ENCODE results near the gene KLF11.
A peak's percentile ranks its signal among the peaks of the same experiment; 100 is the strongest.

KLF11 gene

DNA sequence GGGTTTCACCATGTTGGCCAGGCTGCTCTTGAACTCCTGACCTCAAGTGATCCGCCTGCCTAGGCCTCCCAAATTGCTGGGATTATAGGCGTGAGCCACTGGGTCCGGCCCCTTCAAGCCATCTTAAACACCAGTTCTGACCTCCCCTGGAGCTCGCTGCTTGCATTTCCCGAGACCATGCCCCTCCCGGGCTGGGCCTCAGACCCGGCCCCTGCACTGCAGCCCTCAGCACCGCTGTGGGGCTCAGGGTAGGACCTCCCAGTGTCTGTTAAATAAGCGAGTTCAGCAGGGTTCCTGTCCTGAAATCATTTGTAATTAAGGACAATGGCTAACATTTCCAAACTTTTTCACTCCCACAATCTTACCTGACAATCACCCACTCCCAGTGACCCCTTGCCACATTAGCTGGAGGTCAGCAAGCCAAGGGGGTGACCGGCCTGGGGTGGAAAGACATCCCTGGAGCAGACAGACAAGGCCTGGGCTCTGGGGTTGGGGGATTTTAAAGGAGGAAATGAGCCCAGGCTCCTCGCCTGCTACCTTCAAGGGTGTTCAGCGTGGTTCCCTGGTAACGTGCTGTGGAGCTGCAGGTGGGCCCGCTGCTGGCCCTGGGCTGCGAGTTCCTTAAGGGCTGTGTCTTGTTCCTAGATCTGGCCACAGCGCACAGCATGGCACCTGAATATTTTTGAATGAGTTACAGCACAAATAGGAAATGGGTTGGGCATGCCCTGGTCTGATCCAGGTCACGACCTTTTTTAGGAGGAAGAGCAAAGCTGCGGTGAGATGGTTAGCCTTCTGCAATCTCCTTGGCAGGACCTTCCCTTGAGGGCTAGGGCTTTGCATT lies 21.8 kb downstream of the KLF11 start:
- no peak for DNase-seq (ENCODE audit: low read depth)

- no peak for DNase-seq (ENCODE audit: low read depth)
These were observed 22.4 kb downstream of the KLF11 start for GRCh38 chr2:10065773-10066055.

- no peak for DNase-seq (ENCODE audit: low read depth)
These were observed 24.0 kb downstream of the KLF11 start for GRCh38 chr2:10067330-10067729.

DNA sequence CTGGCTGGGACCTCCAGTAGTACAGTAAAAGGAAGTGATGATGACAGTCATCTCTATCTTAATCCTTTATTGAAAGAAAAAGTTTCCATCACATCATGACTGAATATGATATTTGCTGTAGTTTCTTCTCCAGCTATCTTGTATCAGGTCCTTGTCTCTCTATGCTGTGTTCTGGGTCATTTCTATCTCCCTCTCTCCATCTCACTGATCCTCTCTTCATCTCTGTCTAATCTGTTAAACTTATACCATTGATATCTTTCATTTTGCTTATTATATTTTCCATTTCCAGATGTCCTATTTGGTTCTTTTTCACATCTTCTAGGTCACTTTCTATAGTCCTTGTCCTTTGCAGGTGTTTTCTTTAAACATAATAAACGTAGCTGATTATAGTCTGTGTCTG lies 24.5 kb downstream of the KLF11 start:
- no peak for DNase-seq (ENCODE audit: low read depth)

- no peak for DNase-seq (ENCODE audit: low read depth)
These were observed 27.8 kb downstream of the KLF11 start for GRCh38 chr2:10071176-10071575.

DNA sequence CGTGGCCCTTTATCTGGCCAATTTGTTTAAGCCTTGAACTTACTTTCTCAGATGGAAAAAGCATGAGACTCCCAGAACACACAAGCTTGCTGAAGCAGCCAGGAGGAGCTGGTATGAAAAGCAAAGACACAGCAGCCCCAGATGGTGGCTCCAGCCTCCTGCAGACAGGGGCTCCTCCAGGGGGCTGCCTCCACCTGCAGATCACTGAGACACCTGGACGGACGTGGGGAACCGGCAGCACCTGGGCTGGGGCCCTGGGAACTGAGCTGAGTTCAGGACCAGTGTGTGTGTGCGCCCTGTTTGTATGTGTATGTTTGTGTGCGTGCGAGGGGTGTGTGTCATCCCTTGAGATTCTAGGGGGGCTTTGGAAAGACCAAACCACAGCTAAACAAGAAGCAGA lies 28.2 kb downstream of the KLF11 start:
- no peak for DNase-seq (ENCODE audit: low read depth)

DNA sequence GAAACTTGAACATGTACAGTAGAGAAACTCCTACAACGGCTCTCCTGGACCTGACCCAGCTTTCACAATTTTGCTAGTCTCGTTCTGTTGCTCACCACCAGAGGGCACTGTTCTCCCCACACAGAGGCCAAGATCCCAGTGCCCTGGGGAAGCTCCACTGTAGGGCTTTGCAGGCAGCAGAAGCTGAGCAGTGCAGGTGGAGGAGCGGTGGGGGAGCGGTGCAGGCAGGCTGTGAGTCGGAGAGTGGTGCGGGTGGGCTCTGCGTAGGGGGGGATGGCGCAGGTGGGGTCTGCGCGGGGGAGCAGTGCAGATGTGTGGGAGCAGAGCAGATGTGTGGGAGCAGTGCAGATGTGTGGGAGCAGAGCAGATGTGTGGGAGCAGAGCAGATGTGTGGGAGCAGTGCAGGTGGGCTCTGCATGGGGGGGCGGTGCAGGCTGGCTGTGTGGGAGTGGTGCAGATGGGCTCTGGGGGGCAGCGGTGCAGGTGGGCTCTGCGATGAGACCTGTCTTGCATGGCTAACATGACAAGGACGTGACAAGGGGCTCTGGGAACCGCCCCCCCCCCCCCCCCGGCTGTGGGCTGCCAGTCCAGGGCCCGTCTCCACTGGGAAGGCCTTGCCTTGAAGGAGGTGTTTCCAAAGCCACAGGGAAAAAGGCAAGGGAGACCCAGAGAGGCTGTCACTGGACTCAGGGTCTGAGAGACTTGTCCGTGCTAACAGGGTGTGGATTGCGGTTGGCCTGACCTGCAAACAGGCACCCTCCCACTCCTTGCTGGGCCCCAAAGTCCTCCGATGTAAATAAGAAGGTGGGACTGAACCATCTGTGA lies 29.5 kb downstream of the KLF11 start:
- peak; percentile 62 for DNase-seq (ENCODE audit: low read depth)

DNA sequence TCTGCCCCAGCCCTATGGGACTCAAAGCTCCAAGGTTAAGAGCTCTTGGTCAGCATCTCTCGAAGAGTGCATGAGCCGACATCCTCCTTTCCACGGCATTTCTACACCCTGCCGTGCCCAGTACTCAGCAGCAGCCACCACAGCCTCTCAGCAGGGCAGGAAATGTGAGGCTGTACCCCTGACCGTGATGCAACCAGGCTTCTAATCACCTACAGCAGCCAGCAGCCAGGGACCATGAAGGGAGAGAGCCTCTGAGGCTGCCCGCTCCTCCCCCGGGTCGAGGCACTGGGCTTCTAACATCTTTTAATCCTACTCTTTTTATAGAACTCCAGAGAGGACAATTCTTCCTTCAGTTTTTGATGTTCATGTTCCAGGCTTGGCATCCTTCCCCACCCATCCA lies 30.4 kb downstream of the KLF11 start:
- DNase-seq (ENCODE audit: low read depth), result no peak

DNA sequence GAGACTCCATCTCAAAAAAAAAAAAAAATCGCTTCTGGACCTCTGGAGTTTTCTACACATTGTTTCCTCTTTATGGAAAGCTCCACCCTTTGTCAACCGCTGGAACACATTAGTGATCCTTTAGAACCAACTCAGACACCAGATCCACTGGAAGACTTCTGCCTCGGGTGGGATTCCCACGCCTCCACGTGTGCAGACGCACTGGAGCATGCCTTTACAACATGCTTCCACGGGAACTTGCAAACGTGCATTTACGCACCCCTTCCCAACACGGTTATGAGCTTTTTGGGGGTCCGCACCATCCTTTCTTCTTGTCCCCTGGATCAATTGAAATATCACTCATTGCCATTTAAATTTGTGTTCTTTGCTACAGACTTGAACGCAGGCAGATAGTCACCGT lies 31.8 kb downstream of the KLF11 start:
- no peak for DNase-seq (ENCODE audit: low read depth)

- DNase-seq (ENCODE audit: low read depth), result no peak
These were observed 32.3 kb downstream of the KLF11 start for GRCh38 chr2:10075571-10076209.

DNA sequence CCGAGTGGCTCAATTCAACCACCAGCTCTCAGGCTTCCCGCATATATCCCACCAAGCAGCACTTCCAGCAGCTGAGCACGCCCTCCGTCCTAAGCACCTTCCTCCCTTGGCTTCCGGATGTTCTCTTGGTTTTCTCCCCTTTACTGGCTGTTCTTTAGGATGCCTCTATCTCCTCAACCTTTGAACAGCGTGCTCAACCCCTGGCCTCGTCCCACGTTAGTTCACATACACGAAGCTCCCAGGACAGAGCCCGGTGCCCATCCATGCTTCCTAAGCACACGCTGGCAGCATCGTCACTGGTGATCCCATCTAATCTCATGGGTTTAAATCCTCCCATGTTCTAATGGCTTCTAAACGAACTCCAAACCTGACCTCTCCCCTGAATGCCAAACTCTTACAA lies 33.2 kb downstream of the KLF11 start:
- no peak for DNase-seq (ENCODE audit: low read depth)

DNA sequence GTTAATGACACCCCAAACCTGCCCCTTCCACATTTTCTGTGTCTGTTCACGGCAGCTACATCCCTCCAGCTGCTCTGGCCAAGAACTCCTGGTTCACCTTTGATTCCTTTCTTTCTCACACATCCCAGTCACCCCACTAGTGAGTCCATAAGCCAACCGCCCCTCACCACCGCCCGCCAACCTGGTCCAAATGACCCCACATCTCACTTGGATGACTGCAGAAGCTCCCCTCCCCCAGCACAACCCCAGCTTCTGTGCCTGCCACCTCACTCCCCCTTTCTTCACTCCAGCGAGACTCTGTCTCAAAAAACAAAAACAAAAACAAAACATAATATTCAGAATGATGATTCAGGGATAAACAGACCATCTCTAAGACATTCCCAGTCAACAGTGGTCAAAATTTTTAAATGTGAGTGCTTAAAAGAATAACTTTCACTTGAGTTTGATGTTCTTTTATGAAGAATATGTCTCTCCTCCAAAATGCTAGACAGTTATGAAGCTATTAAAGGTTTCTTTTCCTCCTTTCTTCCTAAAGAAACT lies 33.7 kb downstream of the KLF11 start:
- DNase-seq (ENCODE audit: low read depth), result no peak

DNA sequence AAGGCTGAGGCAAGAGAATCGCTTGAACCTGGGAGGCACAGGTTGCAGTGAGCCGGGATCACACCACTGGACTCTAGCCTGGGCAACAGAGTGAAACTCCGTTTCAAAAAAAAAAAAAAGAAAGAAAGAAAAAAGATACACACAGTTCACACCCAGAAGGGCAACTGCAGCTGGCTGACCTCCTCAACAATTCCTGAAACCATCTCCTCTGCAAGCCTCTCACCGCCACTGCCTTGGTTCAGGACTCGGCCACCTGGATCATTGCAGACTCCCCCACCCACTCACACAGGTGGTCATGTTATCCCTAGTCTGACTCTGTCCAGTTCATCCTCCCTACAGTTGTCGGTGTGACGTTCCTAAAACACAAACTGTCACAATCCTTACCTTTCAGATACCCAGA lies 34.7 kb downstream of the KLF11 start:
- DNase-seq (ENCODE audit: low read depth), result no peak

DNA sequence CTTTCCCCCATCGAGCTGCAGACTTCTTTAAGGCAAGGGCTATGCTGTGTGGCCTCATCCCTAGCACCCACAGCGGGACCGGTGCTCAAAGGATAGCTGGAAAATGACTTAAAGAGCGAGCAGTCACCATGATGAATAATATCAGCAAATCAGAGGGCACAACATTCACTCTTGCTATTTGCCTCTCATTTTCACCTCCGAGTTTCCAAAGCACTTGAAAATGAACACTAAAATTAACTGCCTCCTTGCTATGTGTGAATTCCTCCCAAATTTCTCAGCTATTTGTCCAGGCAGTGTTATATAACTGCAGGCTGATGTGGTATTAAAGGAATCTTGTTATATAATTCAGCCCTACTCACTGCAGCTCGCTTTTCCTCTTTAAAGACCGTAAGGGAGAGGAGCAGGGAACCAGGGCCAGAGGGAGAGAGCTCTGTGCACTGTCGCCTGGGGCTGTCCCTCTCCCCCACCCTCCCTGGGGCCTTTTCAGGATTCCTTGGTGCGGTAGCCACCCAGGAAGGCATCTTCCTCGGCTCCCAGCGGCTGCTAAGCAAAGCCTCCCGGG lies 35.4 kb downstream of the KLF11 start:
- DNase-seq (ENCODE audit: low read depth), result peak; percentile 31

- peak; percentile 55 for DNase-seq (ENCODE audit: low read depth)
These were observed 36.0 kb downstream of the KLF11 start for GRCh38 chr2:10079266-10079869.

GRCh38 chr2:10079870-10080535 lies 36.7 kb downstream of the KLF11 start, which contains the start of gene CYS1:
Gene CYS1 (minus strand): TSS chr2:10080411. CDS start chr2:10080223, 188 bp downstream.
- DNase-seq (ENCODE audit: low read depth), result no peak

- no peak for DNase-seq (ENCODE audit: low read depth)
These were observed 37.4 kb downstream of the KLF11 start for GRCh38 chr2:10080536-10081304.

- no peak for DNase-seq (ENCODE audit: low read depth)
These were observed 39.7 kb downstream of the KLF11 start for GRCh38 chr2:10083046-10083445.

GRCh38 chr2:10083692-10084211 lies 40.4 kb downstream of the KLF11 start:
- no peak for DNase-seq (ENCODE audit: low read depth)

GRCh38 chr2:10084223-10084865 lies 41.0 kb downstream of the KLF11 start:
- no peak for DNase-seq (ENCODE audit: low read depth)
